ENCODE data around the gene PRPF18.
A peak's percentile ranks its signal among the peaks of the same experiment; 100 is the strongest.

The PRPF18 gene

DNA sequence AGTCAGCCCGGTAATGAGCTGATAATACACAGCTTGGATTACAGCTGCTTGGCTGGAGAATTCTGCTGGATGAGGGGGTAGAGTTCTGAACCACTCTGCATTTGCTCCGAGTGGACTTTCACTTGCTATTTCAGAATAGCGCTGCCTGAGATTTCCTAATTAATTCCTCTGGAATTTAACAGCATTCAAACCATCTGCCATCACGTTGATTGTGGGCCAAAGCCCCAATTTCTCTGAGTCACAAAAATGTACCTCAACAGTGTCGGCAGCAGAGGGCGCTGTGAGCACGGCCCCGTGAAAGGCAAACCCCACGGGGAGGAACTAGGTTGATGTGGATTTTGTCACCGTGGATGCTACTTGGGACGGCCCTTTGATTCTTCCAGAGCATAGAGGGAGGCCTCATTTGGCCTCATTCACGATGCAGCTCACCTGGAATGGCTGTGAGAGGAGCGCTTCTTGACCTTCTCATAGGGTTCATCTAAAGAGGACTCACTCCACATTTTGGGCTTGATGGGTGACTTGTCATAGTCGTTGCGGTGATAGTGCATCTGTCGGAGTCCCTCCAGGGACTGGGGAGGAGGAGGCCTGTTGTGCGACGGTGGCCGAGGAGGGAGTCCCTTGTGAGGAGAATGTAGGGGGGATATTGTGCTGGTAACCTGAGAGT is 73.3 kb downstream of the PRPF18 start:
- Mint-ChIP-seq H3K27me3 (ENCODE audit: low read depth) (no peaks in the 10 kb centered on the region), H3K9me3 (no peaks in the 10 kb centered on the region), H3K4me3 (no peak overlapping the region), H3K36me3 (ENCODE audit: low read depth) (no peaks in the 10 kb centered on the region), H3K27ac (peak overlapping the region; percentile 32), H3K4me1 (ENCODE audit: low read depth) (peaks cover 9% of the 10 kb centered on the region)

DNA sequence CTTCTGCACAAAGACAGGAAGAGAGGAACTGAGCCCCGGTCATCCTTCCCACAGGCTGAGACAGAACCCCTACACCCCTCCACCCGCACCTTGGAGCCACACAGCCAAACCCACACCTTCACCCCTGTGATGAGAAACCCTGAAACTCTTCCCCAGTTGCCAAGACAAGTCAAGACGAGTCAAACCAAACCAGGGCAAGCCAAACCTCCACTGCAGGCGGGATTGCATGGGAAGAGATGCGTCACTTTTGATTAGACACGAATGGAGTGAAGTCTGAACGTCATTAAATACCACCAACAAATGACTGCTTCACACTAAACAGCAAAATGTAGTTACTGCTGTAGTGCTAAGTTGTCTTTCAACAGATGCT is 73.8 kb downstream of the PRPF18 start:
- no peaks in the 10 kb centered on the region for H3K36me3 Mint-ChIP-seq (ENCODE audit: low read depth)
- no peak overlapping the region for H3K4me3 Mint-ChIP-seq
- peaks cover 9% of the 10 kb centered on the region for H3K4me1 Mint-ChIP-seq (ENCODE audit: low read depth)
- no peaks in the 10 kb centered on the region for H3K27me3 Mint-ChIP-seq (ENCODE audit: low read depth)
- peak overlapping the region; percentile 32 for H3K27ac Mint-ChIP-seq
- H3K9me3 Mint-ChIP-seq, result no peaks in the 10 kb centered on the region

DNA sequence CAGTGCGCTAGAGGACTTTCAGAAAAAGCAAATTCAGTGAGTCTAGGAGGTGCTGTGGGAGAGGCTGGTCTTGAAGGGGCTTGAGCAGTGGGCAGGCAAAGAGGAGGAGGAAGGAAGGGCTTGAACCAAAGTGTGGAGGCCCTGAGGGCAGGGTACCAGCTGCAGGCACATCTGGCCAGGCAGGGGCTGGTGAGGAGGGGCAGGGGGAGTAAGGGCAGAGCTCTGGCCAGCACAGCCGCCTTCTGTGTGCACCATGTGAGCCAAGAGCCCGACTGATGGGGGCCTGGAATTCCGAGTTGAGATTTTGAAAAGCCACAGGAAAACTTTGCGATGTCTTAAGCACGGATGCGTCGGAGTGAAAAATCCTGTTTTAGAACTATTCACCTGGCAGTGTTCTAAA is 74.5 kb downstream of the PRPF18 start:
- Mint-ChIP-seq H3K4me1 (ENCODE audit: low read depth) (peaks cover 9% of the 10 kb centered on the region), H3K4me3 (no peak overlapping the region), H3K9me3 (no peaks in the 10 kb centered on the region), H3K27ac (no peak overlapping the region), H3K36me3 (ENCODE audit: low read depth) (no peaks in the 10 kb centered on the region), H3K27me3 (ENCODE audit: low read depth) (no peaks in the 10 kb centered on the region)

- Mint-ChIP-seq H3K4me1 (ENCODE audit: low read depth) (no peaks in the 10 kb centered on the region), H3K36me3 (ENCODE audit: low read depth) (no peaks in the 10 kb centered on the region), H3K9me3 (no peaks in the 10 kb centered on the region), H3K27ac (no peak overlapping the region), H3K27me3 (ENCODE audit: low read depth) (no peaks in the 10 kb centered on the region), H3K4me3 (no peak overlapping the region)
Measured at GRCh38 chr10:13665516-13666262, 78.9 kb downstream of the PRPF18 start.

DNA sequence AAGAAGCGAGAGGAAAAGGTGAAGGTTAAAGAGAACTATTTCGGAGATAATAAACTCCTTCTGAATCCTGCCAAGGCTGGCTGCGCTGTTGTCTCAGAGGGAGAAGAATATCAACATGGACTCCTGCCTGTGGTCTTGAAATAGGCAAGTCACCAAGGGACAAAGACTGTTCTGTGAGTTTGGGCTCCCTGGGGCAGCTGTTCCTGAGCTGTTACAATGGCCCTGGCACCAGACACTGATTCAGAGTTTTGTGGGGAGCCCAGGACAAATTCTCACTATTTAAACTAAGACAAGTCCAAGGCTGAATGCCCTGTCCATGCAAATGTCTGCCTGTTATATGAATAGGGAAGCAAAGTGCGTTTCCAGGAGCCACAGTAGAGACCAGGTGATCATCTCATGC is 81.4 kb downstream of the PRPF18 start:
- Mint-ChIP-seq H3K4me1 (ENCODE audit: low read depth) (no peaks in the 10 kb centered on the region), H3K9me3 (no peaks in the 10 kb centered on the region), H3K4me3 (no peak overlapping the region), H3K36me3 (ENCODE audit: low read depth) (no peaks in the 10 kb centered on the region), H3K27me3 (ENCODE audit: low read depth) (no peaks in the 10 kb centered on the region), H3K27ac (no peak overlapping the region)

GRCh38 chr10:13669182-13669855 is 82.6 kb downstream of the PRPF18 start:
- Mint-ChIP-seq H3K27ac (no peak overlapping the region), H3K9me3 (no peaks in the 10 kb centered on the region)

DNA sequence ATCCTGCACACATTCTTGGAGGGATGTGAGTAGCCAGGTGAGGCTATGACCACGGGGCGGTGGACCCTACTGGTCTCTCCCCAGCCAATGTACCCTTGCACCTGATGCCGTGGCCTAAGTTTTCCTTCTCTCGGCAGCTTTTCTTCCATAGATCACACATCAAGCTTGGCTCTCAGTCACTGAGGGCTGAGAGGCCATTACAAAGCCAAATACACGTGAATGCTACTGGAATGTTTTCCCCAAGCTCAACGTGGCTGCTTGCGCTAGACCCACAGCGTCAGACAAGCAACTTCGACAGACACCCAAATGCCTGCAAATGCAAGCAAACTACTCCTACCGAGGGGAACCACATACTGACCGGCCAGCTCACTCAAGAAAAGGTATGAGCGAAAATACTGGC is 83.1 kb downstream of the PRPF18 start:
- Mint-ChIP-seq H3K4me1 (ENCODE audit: low read depth) (no peaks in the 10 kb centered on the region), H3K27ac (no peak overlapping the region), H3K27me3 (ENCODE audit: low read depth) (no peaks in the 10 kb centered on the region), H3K36me3 (ENCODE audit: low read depth) (no peaks in the 10 kb centered on the region), H3K4me3 (no peak overlapping the region), H3K9me3 (no peaks in the 10 kb centered on the region)

More at GRCh38 chr10:13669182-13669855, 82.6 kb downstream of the PRPF18 start:
- Mint-ChIP-seq H3K4me1 (ENCODE audit: low read depth) (no peaks in the 10 kb centered on the region), H3K27me3 (ENCODE audit: low read depth) (no peaks in the 10 kb centered on the region), H3K4me3 (no peak overlapping the region), H3K36me3 (ENCODE audit: low read depth) (no peaks in the 10 kb centered on the region)

DNA sequence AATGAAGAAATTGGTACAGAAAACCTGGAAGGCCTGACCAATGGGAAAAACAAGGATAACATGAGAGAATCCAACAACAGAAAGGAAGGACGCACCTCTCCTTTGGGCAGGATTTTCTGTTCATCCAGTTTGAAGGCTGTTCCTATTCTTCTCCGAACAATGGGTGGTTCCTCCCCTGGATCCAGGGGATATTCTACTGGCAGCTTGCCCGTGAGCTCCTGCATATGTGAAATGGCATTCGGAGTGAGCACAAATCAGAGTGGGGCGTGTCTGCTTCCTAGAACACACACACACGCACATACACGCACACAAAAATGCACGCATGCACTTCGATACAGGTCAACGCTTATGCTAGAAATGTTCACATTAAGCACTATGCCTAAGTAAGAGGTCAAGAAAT is 83.5 kb downstream of the PRPF18 start:
- no peak overlapping the region for H3K4me3 Mint-ChIP-seq
- H3K36me3 Mint-ChIP-seq (ENCODE audit: low read depth), result no peaks in the 10 kb centered on the region
- no peaks in the 10 kb centered on the region for H3K4me1 Mint-ChIP-seq (ENCODE audit: low read depth)
- H3K9me3 Mint-ChIP-seq, result no peaks in the 10 kb centered on the region
- H3K27ac Mint-ChIP-seq, result no peak overlapping the region
- no peaks in the 10 kb centered on the region for H3K27me3 Mint-ChIP-seq (ENCODE audit: low read depth)

DNA sequence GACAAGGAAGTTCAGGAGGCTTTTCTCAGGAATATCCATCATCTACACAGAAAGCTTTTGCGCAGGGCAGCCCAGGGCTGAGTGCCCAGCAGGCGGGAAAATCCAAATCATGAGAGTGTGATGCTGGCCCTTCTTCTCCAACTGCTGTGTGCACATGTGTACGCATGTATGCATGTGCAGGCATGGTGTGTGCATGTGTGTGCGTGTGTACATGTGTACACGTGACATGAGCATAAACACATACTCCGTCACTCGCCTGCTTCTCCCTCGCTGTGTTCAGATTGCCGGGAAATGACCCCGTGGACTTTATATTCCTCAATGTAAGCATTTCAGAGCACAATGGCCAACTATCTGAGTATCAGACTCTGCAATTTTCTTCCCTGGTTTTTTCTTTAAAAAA is 85.1 kb downstream of the PRPF18 start:
- no peak overlapping the region for H3K27ac Mint-ChIP-seq

DNA sequence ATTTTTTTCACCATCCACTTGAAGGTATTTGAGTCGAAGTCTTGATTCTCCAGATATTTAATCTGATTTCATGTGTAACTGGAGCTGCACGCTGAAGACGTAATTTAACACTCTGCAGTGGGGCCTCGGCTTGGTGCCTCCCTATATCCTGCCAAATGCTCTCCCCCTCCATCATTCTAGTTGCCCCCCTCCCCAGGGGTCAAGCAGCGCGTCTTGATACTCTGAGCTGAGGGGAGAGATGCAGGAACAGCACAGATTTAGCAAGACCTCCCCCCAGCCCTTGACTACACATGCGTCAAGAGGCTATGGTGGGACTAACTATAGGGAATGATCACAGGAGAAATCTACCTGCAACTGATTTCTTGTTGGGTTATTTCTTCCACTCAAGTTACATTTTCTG is 85.8 kb downstream of the PRPF18 start:
- no peak overlapping the region for H3K4me3 Mint-ChIP-seq
- no peak overlapping the region for H3K27ac Mint-ChIP-seq
- no peaks in the 10 kb centered on the region for H3K4me1 Mint-ChIP-seq (ENCODE audit: low read depth)
- H3K36me3 Mint-ChIP-seq (ENCODE audit: low read depth), result no peaks in the 10 kb centered on the region
- H3K27me3 Mint-ChIP-seq (ENCODE audit: low read depth), result peaks cover 7% of the 10 kb centered on the region
- no peaks in the 10 kb centered on the region for H3K9me3 Mint-ChIP-seq

More for the DNA sequence above, 85.1 kb downstream of the PRPF18 start:
- H3K36me3 Mint-ChIP-seq (ENCODE audit: low read depth), result no peaks in the 10 kb centered on the region
- H3K4me3 Mint-ChIP-seq, result no peak overlapping the region
- H3K9me3 Mint-ChIP-seq, result no peaks in the 10 kb centered on the region
- peaks cover under 1% of the 10 kb centered on the region for H3K27me3 Mint-ChIP-seq (ENCODE audit: low read depth)
- no peaks in the 10 kb centered on the region for H3K4me1 Mint-ChIP-seq (ENCODE audit: low read depth)

- H3K4me3 Mint-ChIP-seq, result no peak overlapping the region
- H3K27me3 Mint-ChIP-seq (ENCODE audit: low read depth), result peaks cover 7% of the 10 kb centered on the region
- no peaks in the 10 kb centered on the region for H3K36me3 Mint-ChIP-seq (ENCODE audit: low read depth)
- no peak overlapping the region for H3K27ac Mint-ChIP-seq
- no peaks in the 10 kb centered on the region for H3K9me3 Mint-ChIP-seq
- no peaks in the 10 kb centered on the region for H3K4me1 Mint-ChIP-seq (ENCODE audit: low read depth)
Measured at GRCh38 chr10:13673156-13673555, 86.4 kb downstream of the PRPF18 start.

DNA sequence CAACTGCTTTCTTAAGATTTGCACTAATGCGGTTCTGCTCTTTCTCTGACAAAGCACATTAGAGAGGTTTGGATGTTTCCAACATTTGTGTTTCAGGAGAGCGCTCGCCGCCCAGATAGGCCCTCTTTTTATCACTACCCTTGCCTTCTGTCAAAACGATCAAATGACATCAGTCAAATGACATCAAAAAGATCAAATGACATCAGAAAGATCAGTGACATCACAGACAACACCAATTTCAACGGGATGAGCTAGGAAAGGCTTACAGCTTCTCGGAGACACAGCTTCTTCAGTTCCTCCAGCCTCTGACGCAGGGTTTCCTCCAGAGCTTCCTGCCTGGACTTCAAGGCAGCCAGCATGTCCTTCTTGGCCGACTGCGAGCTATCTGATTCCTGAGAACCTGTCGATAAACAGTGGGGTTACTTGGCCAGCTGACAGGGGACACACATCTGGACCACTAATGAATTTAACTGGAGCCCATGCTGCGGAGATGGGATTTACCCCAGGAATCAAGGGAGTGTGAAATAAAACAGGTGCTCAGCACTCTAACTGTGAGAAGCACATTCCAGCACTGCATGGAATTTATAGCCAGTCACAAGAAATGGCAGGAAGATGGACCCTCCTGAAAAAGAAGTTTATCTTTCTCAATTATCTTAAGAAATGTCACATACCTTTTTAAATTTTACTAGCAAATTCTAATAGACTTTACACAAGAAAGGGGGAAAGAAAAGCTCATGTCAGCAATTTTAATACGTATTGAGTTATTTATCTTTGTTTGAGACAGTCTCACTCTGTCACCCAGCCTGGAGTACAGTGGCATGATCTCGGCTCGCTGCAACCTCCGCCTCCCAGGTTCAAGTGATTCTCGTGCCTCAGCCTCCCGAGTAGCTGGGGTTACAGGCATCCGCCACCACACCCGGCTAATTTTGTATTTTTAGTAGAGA is 88.2 kb downstream of the PRPF18 start:
- Mint-ChIP-seq H3K36me3 (ENCODE audit: low read depth) (no peaks in the 10 kb centered on the region), H3K27me3 (ENCODE audit: low read depth) (peaks cover 7% of the 10 kb centered on the region), H3K27ac (no peak overlapping the region), H3K9me3 (no peaks in the 10 kb centered on the region), H3K4me3 (no peak overlapping the region), H3K4me1 (ENCODE audit: low read depth) (no peaks in the 10 kb centered on the region)

DNA sequence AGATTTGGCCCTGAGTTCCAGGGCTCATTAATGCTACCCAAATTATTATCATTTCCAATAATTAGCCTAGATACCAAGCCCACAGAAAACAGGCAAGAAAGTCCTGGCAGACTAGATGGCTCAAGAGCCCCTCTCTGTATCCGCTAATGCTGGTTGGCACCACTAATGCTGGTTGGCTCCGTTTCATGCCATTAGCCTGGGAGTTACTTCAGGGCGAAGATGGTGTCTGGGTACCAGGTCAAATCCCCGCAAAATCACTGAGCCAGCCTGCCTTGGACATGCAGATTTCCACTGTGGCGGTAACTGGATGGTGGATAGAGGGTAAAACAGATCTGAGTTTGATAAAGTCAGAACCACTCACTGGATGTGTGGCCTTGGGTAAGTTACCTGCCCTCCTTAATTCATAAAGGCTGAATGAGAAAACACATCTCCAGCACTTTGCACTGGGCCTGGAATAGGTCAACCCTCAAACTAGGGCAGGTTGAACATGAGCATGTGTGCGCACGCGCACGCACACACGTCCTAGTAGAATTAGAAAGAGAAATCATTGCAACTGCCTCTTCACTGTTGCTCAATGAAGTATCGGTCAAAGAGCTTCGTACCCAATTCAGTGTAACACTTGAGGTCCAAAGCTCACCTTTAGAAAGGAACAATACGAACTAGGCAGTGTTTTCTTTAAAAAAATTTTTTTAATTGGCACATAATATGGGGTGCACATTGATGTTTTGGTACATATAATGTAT is 91.5 kb downstream of the PRPF18 start:
- H3K9me3 Mint-ChIP-seq, result no peaks in the 10 kb centered on the region
- H3K4me3 Mint-ChIP-seq, result no peak overlapping the region
- H3K27me3 Mint-ChIP-seq (ENCODE audit: low read depth), result peaks cover 7% of the 10 kb centered on the region
- H3K4me1 Mint-ChIP-seq (ENCODE audit: low read depth), result no peaks in the 10 kb centered on the region
- no peaks in the 10 kb centered on the region for H3K36me3 Mint-ChIP-seq (ENCODE audit: low read depth)
- H3K27ac Mint-ChIP-seq, result no peak overlapping the region
